WTC11 (cell line): ENCODE data around the gene SGF29.

Source experiments
- CREM ChIP-seq: sonication (generic); formaldehyde crosslinking; IDR thresholded peaks from 2 replicates; pipeline ENCODE4 v1.8.1; 2022; ENCODE audit warnings: mild to moderate bottlenecking, missing genetic modification reagents, moderate library complexity
- OVOL2 ChIP-seq: fragments of 250-450 bp; sonication (Bioruptor Pico); IDR thresholded peaks from 2 replicates; pipeline ENCODE4 v1.9.0; 2021; ENCODE audit warnings: mild to moderate bottlenecking, borderline replicate concordance
- ZNF232 ChIP-seq: sonication (generic); formaldehyde crosslinking; IDR thresholded peaks from 2 replicates; pipeline ENCODE4 v1.8.0; 2022; ENCODE audit warnings: mild to moderate bottlenecking, missing genetic modification reagents
- TF ChIP-seq, protein P1 (sequence below): fragments of 200-600 bp; IDR thresholded peaks from 2 replicates; pipeline ENCODE4 v1.8.0; 2022; ENCODE audit warnings: antibody characterized with exemption

DNA sequence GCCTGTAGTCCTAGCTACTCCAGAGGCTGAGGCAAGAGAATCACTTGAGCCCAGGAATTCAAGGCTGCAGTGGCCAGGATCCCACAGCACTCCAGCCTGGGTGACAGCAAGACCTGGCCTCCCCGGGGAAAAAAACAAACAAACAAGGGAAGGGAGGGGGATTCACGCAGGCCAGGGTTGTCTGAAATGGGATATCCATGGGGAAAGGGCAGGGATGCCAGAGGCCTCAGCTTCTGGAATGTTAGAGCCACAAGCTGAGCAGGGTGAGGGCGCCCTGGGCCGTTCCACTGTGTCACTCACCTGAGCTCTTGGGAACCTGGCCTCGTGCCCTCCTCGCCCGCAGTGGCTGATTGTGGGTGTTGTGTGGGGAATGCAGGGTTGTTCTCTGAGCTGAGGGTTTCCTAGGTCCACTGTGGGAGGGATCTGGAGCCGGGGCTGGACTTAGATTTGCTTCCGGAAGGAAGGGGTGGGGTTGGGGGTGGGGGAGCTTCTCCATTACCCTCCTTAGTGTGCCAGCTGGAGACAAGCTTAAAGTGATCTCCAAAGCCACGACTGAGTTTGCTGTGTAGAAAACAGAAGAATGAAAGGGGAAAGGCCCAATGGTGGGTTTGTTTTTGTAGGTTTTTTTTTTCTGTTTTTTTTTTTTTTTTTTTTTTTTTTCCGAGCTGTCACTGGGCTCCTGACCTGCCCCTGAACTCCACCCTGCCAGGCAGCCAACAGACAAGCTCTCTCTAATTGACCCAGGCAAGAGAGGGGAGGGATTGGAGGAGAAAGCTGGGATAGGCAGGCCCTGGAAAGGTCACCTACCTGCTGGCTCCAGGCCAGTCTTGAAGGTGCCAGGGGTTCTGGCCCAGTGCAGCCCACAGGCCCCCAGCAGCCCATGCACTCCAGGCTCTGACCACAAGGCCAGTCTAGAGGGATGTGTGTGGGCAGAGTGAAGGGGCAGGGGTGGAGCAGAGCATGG lies 56.2 kb downstream of the SGF29 start, which contains the start of gene SULT1A1:
- TF ChIP-seq, protein P1, sequence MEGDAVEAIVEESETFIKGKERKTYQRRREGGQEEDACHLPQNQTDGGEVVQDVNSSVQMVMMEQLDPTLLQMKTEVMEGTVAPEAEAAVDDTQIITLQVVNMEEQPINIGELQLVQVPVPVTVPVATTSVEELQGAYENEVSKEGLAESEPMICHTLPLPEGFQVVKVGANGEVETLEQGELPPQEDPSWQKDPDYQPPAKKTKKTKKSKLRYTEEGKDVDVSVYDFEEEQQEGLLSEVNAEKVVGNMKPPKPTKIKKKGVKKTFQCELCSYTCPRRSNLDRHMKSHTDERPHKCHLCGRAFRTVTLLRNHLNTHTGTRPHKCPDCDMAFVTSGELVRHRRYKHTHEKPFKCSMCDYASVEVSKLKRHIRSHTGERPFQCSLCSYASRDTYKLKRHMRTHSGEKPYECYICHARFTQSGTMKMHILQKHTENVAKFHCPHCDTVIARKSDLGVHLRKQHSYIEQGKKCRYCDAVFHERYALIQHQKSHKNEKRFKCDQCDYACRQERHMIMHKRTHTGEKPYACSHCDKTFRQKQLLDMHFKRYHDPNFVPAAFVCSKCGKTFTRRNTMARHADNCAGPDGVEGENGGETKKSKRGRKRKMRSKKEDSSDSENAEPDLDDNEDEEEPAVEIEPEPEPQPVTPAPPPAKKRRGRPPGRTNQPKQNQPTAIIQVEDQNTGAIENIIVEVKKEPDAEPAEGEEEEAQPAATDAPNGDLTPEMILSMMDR, result no peak
- TF ChIP-seq ZNF232 (no peak), CREM (CRISPR knock-in tag) (no peak), OVOL2 (no peak)
